H1 (cell line): ENCODE measurements around the gene GABRP. TPM values are rescaled to one million over a fixed set of nuclear protein-coding genes. Genes with fewer than 3 reads are reported as not detected.

Experiments
- CTCF ChIA-PET: fragments of 300-600 bp; sonication (Branson Sonifier 250); formaldehyde crosslinking; loops from one replicate; lab custom pipeline; 2021; ENCODE audit not compliant: partially characterized antibody; lab: Charles Lee
- POLR2A ChIA-PET: fragments of 300-600 bp; sonication (Branson Sonifier 250); formaldehyde crosslinking; loops from one replicate; lab custom pipeline; 2021; ENCODE audit warnings: inconsistent platforms; ENCODE audit not compliant: partially characterized antibody; lab: Charles Lee
- DNase-seq, 2 experiments: peaks; one replicate each; pipeline versions ENCODE4 v3.0.0 to v3.0.0-alpha.2; 2010 to 2022; ENCODE audit warnings: low spot score in 2 of 2, low read depth in 1 of 2, mixed read lengths in 1 of 2
- FAIRE-seq: peaks from 2 replicates; lab custom pipeline; 2011; peaks lifted over from hg19 to GRCh38; lab: Jason Lieb, UNC
- H2AFZ ChIP-seq: 2 replicates; pipeline ENCODE4 v1.8.1; 2012; ENCODE audit warnings: low read length, inconsistent platforms
- H2AK5ac ChIP-seq: 2 replicates; pipeline ENCODE4 v1.6.1; 2013; ENCODE audit warnings: low read depth, low read length
- H2BK120ac ChIP-seq: replicated peaks from 2 replicates; pipeline ENCODE3; 2013; ENCODE audit warnings: low read depth, low read length, inconsistent platforms
- H2BK12ac ChIP-seq: 2 replicates; pipeline ENCODE4 v1.6.1; 2013; ENCODE audit warnings: low read depth, low read length
- H2BK15ac ChIP-seq: 2 replicates; pipeline ENCODE4 v1.6.1; 2013; ENCODE audit warnings: low read length
- H2BK20ac ChIP-seq: 2 replicates; pipeline ENCODE4 v1.6.1; 2013; ENCODE audit warnings: low read length
- H2BK5ac ChIP-seq: 2 replicates; pipeline ENCODE4 v1.6.1; 2013; ENCODE audit warnings: low read depth, low read length
- H3K14ac ChIP-seq: 2 replicates; pipeline ENCODE4 v1.6.1; 2013; ENCODE audit warnings: inconsistent platforms; ENCODE audit not compliant: insufficient read length
- H3K18ac ChIP-seq: 2 replicates; pipeline ENCODE4 v1.6.1; 2013; ENCODE audit warnings: low read length; ENCODE audit errors: extremely low read depth
- H3K23ac ChIP-seq: 2 replicates; pipeline ENCODE4 v1.6.1; 2013; ENCODE audit warnings: inconsistent platforms; ENCODE audit not compliant: insufficient read length
- H3K23me2 ChIP-seq: 2 replicates; pipeline ENCODE4 v1.6.1; 2013; ENCODE audit warnings: low read depth, low read length
- H3K27ac ChIP-seq: 2 replicates; pipeline ENCODE4 v1.6.1; 2011; ENCODE audit warnings: low read depth, low read length, inconsistent platforms
- H3K27me3 ChIP-seq, 4 experiments: replicated peaks in 1 of 4; 1 replicate in 1 of 4; 2 replicates in 3 of 4; pipeline versions ENCODE4 v1.6.1 to v1.8.1; 2011 to 2013; ENCODE audit warnings: low read length in 3 of 4, mild to moderate bottlenecking in 3 of 4, inconsistent platforms in 2 of 4, mixed read lengths in 2 of 4, moderate library complexity in 1 of 4; ENCODE audit not compliant: control insufficient read depth in 3 of 4, insufficient read depth in 3 of 4; ENCODE audit errors: extremely low read depth in 1 of 4
- H3K36me3 ChIP-seq, 4 experiments: 2 replicates each; pipeline versions ENCODE4 v1.6.1 to v1.8.1; 2011 to 2013; ENCODE audit warnings: mild to moderate bottlenecking in 4 of 4, low read length in 3 of 4, moderate library complexity in 2 of 4, control low read depth in 1 of 4, inconsistent platforms in 1 of 4; ENCODE audit not compliant: insufficient read depth in 4 of 4, control insufficient read depth in 2 of 4
- H3K4ac ChIP-seq: replicated peaks from 2 replicates; pipeline ENCODE3; 2013; ENCODE audit warnings: low read length, low read depth, mixed read lengths, inconsistent platforms; ENCODE audit not compliant: insufficient read length
- H3K4me1 ChIP-seq, 4 experiments: replicated peaks in 1 of 4; 1 replicate in 1 of 4; 2 replicates in 3 of 4; pipeline versions ENCODE4 v1.6.1 to v1.8.1; 2011 to 2013; ENCODE audit warnings: low read length in 3 of 4, inconsistent platforms in 2 of 4, mixed read lengths in 1 of 4; ENCODE audit not compliant: insufficient read depth in 4 of 4, control insufficient read depth in 3 of 4
- H3K4me2 ChIP-seq, 2 experiments: 2 replicates each; pipeline versions ENCODE4 v1.6.1 to v1.8.1; 2011 to 2013; ENCODE audit warnings: low read depth in 2 of 2, low read length in 2 of 2, control low read depth in 1 of 2, inconsistent platforms in 1 of 2, mild to moderate bottlenecking in 1 of 2; ENCODE audit not compliant: insufficient read depth in 1 of 2
- H3K4me3 ChIP-seq, 4 experiments: fragments of 200-600, 300-600 bp in 1 of 4; sonication (generic), shearing (Covaris generic), sonication (Bioruptor Twin) in 1 of 4; 2 replicates each; pipeline versions ENCODE4 v1.5.1 to v1.8.1; 2011 to 2016; ENCODE audit warnings: low read length in 4 of 4, low read depth in 3 of 4, control low read depth in 2 of 4, inconsistent platforms in 2 of 4, mild to moderate bottlenecking in 2 of 4, mixed read lengths in 1 of 4, moderate library complexity in 1 of 4; ENCODE audit not compliant: insufficient read depth in 2 of 4; ENCODE audit errors: extremely low read depth in 1 of 4
- H3K56ac ChIP-seq: replicated peaks from 2 replicates; pipeline ENCODE3; 2013; ENCODE audit warnings: low read depth, mild to moderate bottlenecking, mixed read lengths, low read length, inconsistent platforms; ENCODE audit not compliant: insufficient read length
- H3K79me1 ChIP-seq: 2 replicates; pipeline ENCODE4 v1.6.1; 2013; ENCODE audit warnings: low read depth, low read length, control low read depth
- H3K79me2 ChIP-seq, 2 experiments: 2 replicates each; pipeline versions ENCODE4 v1.6.1 to v1.8.1; 2012 to 2013; ENCODE audit warnings: low read length in 2 of 2, mild to moderate bottlenecking in 2 of 2, inconsistent platforms in 1 of 2; ENCODE audit not compliant: insufficient read depth in 2 of 2, control insufficient read depth in 1 of 2
- H3K9ac ChIP-seq, 4 experiments: replicated peaks in 1 of 4; 1 replicate in 1 of 4; 2 replicates in 3 of 4; pipeline versions ENCODE4 v1.6.1 to v1.8.1; 2011 to 2013; ENCODE audit warnings: low read depth in 3 of 4, low read length in 3 of 4, control low read depth in 2 of 4, mild to moderate bottlenecking in 2 of 4, moderate library complexity in 2 of 4, inconsistent platforms in 1 of 4; ENCODE audit errors: extremely low read depth in 1 of 4
- H3K9me3 ChIP-seq, 2 experiments: 2 replicates each; pipeline versions ENCODE4 v1.6.1 to v1.8.1; 2012 to 2013; ENCODE audit warnings: mild to moderate bottlenecking in 2 of 2, moderate library complexity in 2 of 2, control low read depth in 1 of 2, inconsistent platforms in 1 of 2, low read depth in 1 of 2, low read length in 1 of 2, mixed read lengths in 1 of 2; ENCODE audit not compliant: insufficient read depth in 2 of 2
- H4K20me1 ChIP-seq, 2 experiments: replicated peaks in 1 of 2; 2 replicates each; pipeline versions ENCODE3 to v1.8.1; 2011 to 2013; ENCODE audit warnings: inconsistent platforms in 2 of 2, low read length in 2 of 2, mild to moderate bottlenecking in 1 of 2; ENCODE audit not compliant: insufficient read depth in 2 of 2, control insufficient read depth in 1 of 2
- H4K5ac ChIP-seq: 2 replicates; pipeline ENCODE4 v1.6.1; 2013; ENCODE audit warnings: low read length, low read depth, mixed read lengths, inconsistent platforms; ENCODE audit not compliant: insufficient read length
- H4K8ac ChIP-seq: 2 replicates; pipeline ENCODE4 v1.8.0; 2013; ENCODE audit warnings: mild to moderate bottlenecking, moderate library complexity, low read length, inconsistent platforms; ENCODE audit not compliant: insufficient read depth; ENCODE audit errors: extremely low read depth
- H4K91ac ChIP-seq: replicated peaks from 2 replicates; pipeline ENCODE3; 2013; ENCODE audit warnings: low read length, mixed read lengths, inconsistent platforms; ENCODE audit not compliant: insufficient read length
- HDAC6 ChIP-seq: IDR thresholded peaks from one replicate; pipeline ENCODE4 v1.7.1; 2012; ENCODE audit warnings: low read depth, mild to moderate bottlenecking, inconsistent platforms, low read length, moderate library complexity
- JUND ChIP-seq: IDR thresholded peaks from 2 replicates; pipeline ENCODE4 v1.6.1; 2011; ENCODE audit warnings: mild to moderate bottlenecking, improper control_type of control experiment, low read length
- POLR2AphosphoS5 ChIP-seq: IDR thresholded peaks from 2 replicates; pipeline ENCODE4 v1.6.1; 2011; ENCODE audit warnings: low read depth, low read length
- SRF ChIP-seq: IDR thresholded peaks from 2 replicates; pipeline ENCODE4 v1.6.1; 2011; ENCODE audit warnings: mild to moderate bottlenecking, low read depth, low read length, moderate library complexity
- SUZ12 ChIP-seq: fragments of 200-600 bp; sonication (generic); IDR thresholded peaks from 2 replicates; pipeline ENCODE4 v1.6.1; 2012; ENCODE audit warnings: mild to moderate bottlenecking, inconsistent platforms, low read length, moderate library complexity, mixed read lengths
- YY1 ChIP-seq: IDR thresholded peaks from 2 replicates; pipeline ENCODE4 v1.6.1; 2011; ENCODE audit warnings: low read depth, mild to moderate bottlenecking, low read length
- WGBS, 2 experiments: shearing (Covaris generic) in 1 of 2; methylation state at CpG; one replicate each; pipeline versions ENCODE4 v1.1.6 to v1.1.7; 2013 to 2015; ENCODE audit warnings: low lambda C conversion rate in 2 of 2, mixed read lengths in 2 of 2, inconsistent platforms in 1 of 2, low coverage in 1 of 2, missing lambda C conversion rate in 1 of 2; ENCODE audit not compliant: insufficient replicate concordance in 2 of 2, insufficient coverage in 1 of 2, insufficient read length in 1 of 2; ENCODE audit errors: extremely low coverage in 1 of 2, missing lambda C conversion rate in 1 of 2; 5-methylcytosine and 5-hydroxymethylcytosine counted together
- polyA plus RNA-seq, 7 experiments: library from polyadenylated mRNA; depleted of rRNA in 3 of 7; stranded (reverse) in 5 of 7; unstranded in 2 of 7; fragments of >200 nt in 5 of 7; fragments of 200-250 nt in 2 of 7; gene quantifications; 1 replicate in 5 of 7; 2 replicates in 1 of 7; 4 replicates in 1 of 7; pipeline versions ENCODE4 v1.2.1 to v1.2.3, GENCODE V29; 2011 to 2013; ENCODE audit warnings: missing spikeins in 2 of 7, mixed read lengths in 2 of 7
- total RNA-seq: library from RNA; stranded (reverse); fragmentation: NEBNext Ultra II Directional; extraction: Animal tissue kit (Norgen Biotek cat#: 25700); gene quantifications from 2 replicates; pipeline ENCODE4 v1.2.1, GENCODE V29; 2021

GABRP gene
- total and polyA plus RNA-seq, 2 of the 8 experiments (the other 6 are each of a cell fraction or from before 2014, with no cell fraction given), result 3.7 to 4.0 TPM

GRCh38 chr5:170757182-170757601 is 26.3 kb upstream of the GABRP start:
- TF ChIP-seq SRF (no peak), YY1 (no peak), POLR2AphosphoS5 (no peak), HDAC6 (no peak), JUND (no peak), SUZ12 (no peak)
- no peak overlapping the region for H2AFZ ChIP-seq
- H2BK12ac ChIP-seq, result no peak overlapping the region
- no peak overlapping the region for H2BK15ac ChIP-seq
- no peak overlapping the region for H3K9ac ChIP-seq
- H3K4ac ChIP-seq, result no peak overlapping the region
- H4K8ac ChIP-seq, result no peak overlapping the region
- H3K18ac ChIP-seq, result no peak overlapping the region
- peaks cover 10% of the 10 kb centered on the region; the same call in 1 of the 2 replicates for H3K23me2 ChIP-seq
- H3K79me1 ChIP-seq, result no peaks in the 10 kb centered on the region
- ChIA-PET POLR2A (interaction anchor here (1.7 to 9.5 kb wide), 2 partner anchors 9 to 20 kb away, joined by 3 to 190 read pairs; no protein-coding TSS in a partner anchor), CTCF (interaction anchor here (1.7 to 3.4 kb wide), 3 partner anchors 13 to 34 kb away, joined by 8 to 21 read pairs (median 10); no protein-coding TSS in a partner anchor)
- no peak overlapping the region for H3K4me3 ChIP-seq
- no peak overlapping the region for H3K4me2 ChIP-seq
- H3K36me3 ChIP-seq, result 0 out of 8 replicates have a peak, but pooled peaks cover 0 to 4% (median 0%) of the 10 kb centered on the region in 4 experiments
- no peak overlapping the region for H4K91ac ChIP-seq
- H3K79me2 ChIP-seq, result no peaks in the 10 kb centered on the region
- no peaks in the 10 kb centered on the region for H3K27me3 ChIP-seq
- no peaks in the 10 kb centered on the region for H4K20me1 ChIP-seq
- H2AK5ac ChIP-seq, result no peak overlapping the region
- H2BK120ac ChIP-seq, result no peak overlapping the region
- no peak overlapping the region for H4K5ac ChIP-seq
- peaks cover 8 to 10% (median 9%) of the 10 kb centered on the region in 4 experiments for H3K4me1 ChIP-seq
- no peak overlapping the region for H3K14ac ChIP-seq
- 0 out of 2 replicates have a peak overlapping the region, but pooled peaks have one; percentile 80 for H2BK20ac ChIP-seq
- WGBS, 2 experiments, result 84% methylated on average over 4 of the region's 4 CpGs; no CpG with 5 or more reads in 1 of the 2 experiments
- H3K23ac ChIP-seq, result no peak overlapping the region
- H3K56ac ChIP-seq, result no peak overlapping the region
- H3K27ac ChIP-seq, result no peak overlapping the region
- no peak overlapping the region for H2BK5ac ChIP-seq
- DNase-seq, result no peak
- no peaks in the 10 kb centered on the region for H3K9me3 ChIP-seq
- FAIRE-seq, result no peak
